OCI-LY1 (cell line): ENCODE data around the gene ZNF670.

Source experiments
- H2AFZ ChIP-seq: fragments of 200-600 bp; sonication (generic), shearing (Covaris generic); 2 replicates; pipeline ENCODE4 v1.6.0; 2014; ENCODE audit warnings: antibody characterized with exemption, mild to moderate bottlenecking, low read length
- H3F3A ChIP-seq: fragments of 200-600 bp; sonication (generic), shearing (Covaris generic); 2 replicates; pipeline ENCODE4 v1.6.0; 2014; ENCODE audit warnings: mild to moderate bottlenecking, antibody characterized with exemption, low read length, moderate library complexity; ENCODE audit not compliant: insufficient read depth
- H3K27ac ChIP-seq: fragments of 200-600 bp; sonication (generic); 2 replicates; pipeline ENCODE4 v1.5.1; 2014; ENCODE audit warnings: low read length, mixed run types, mild to moderate bottlenecking, low read depth; ENCODE audit not compliant: poor library complexity, severe bottlenecking
- H3K27me3 ChIP-seq: fragments of 200-600 bp; sonication (generic); 2 replicates; pipeline ENCODE4 v1.6.0; 2014; ENCODE audit warnings: antibody characterized with exemption, mild to moderate bottlenecking, low read length, moderate library complexity; ENCODE audit not compliant: insufficient read depth
- H3K36me3 ChIP-seq: fragments of 200-600 bp; sonication (generic); 2 replicates; pipeline ENCODE4 v1.6.1; 2014; ENCODE audit warnings: mild to moderate bottlenecking, antibody characterized with exemption, low read length, moderate library complexity, mixed read lengths; ENCODE audit not compliant: insufficient read depth
- H3K4me1 ChIP-seq: fragments of 200-600 bp; sonication (generic); 2 replicates; pipeline ENCODE4 v1.5.1; 2014; ENCODE audit warnings: mild to moderate bottlenecking, low read length, moderate library complexity; ENCODE audit not compliant: insufficient read depth, severe bottlenecking
- H3K4me2 ChIP-seq: fragments of 200-600 bp; sonication (generic), shearing (Covaris generic); 2 replicates; pipeline ENCODE4 v1.6.1; 2014; ENCODE audit warnings: low read length
- H3K4me3 ChIP-seq: fragments of 200-600 bp; sonication (generic); 2 replicates; pipeline ENCODE4 v1.5.1; 2014; ENCODE audit warnings: low read length, low read depth, mild to moderate bottlenecking, mixed read lengths; ENCODE audit not compliant: poor library complexity, severe bottlenecking
- H3K79me2 ChIP-seq: fragments of 200-600 bp; shearing (Covaris generic); 2 replicates; pipeline ENCODE4 v1.6.1; 2016; ENCODE audit warnings: mixed run types, low read length, mixed read lengths; ENCODE audit not compliant: insufficient read depth
- H3K9ac ChIP-seq: fragments of 200-600 bp; sonication (generic), shearing (Covaris generic); 2 replicates; pipeline ENCODE4 v1.6.1; 2014; ENCODE audit warnings: mild to moderate bottlenecking, low read length, mixed read lengths
- H3K9me2 ChIP-seq: fragments of 200-600 bp; sonication (generic), shearing (Covaris generic); 2 replicates; pipeline ENCODE4 v1.6.1; 2014; ENCODE audit warnings: low read depth, mild to moderate bottlenecking, low read length, mixed read lengths
- H3K9me3 ChIP-seq: fragments of 200-600 bp; shearing (Covaris generic); 2 replicates; pipeline ENCODE4 v1.6.1; 2014; ENCODE audit warnings: low read length, mixed read lengths
- H4K20me1 ChIP-seq: fragments of 200-600 bp; sonication (generic), shearing (Covaris generic); 2 replicates; pipeline ENCODE4 v1.6.0; 2016; ENCODE audit warnings: mild to moderate bottlenecking, low read length; ENCODE audit not compliant: insufficient read depth
- CTCF ChIP-seq: fragments of 200-600 bp; sonication (generic), shearing (Covaris generic); IDR thresholded peaks from 2 replicates; pipeline ENCODE4 v1.5.1; 2017; ENCODE audit warnings: mild to moderate bottlenecking, antibody characterized with exemption, low read length, moderate library complexity, mixed read lengths
- EZH2 ChIP-seq: fragments of 200-600 bp; sonication (generic), shearing (Covaris generic); IDR thresholded peaks from 2 replicates; pipeline ENCODE4 v1.8.0; 2017; ENCODE audit warnings: borderline replicate concordance, mixed run types, mild to moderate bottlenecking, antibody characterized with exemption, low read length, moderate library complexity, mixed read lengths

Gene ZNF670

GRCh38 chr1:247107694-247108093 is 29.1 kb upstream of the ZNF670 start:
- H3K9ac ChIP-seq = no peak overlapping the region
- H3K4me2 ChIP-seq = no peak overlapping the region
- no peaks in the 10 kb centered on the region for H3F3A ChIP-seq
- no peaks in the 10 kb centered on the region for H4K20me1 ChIP-seq
- no peaks in the 10 kb centered on the region for H3K9me2 ChIP-seq
- peaks cover 12% of the 10 kb centered on the region for H3K4me1 ChIP-seq
- no peak for TF ChIP-seq CTCF
- TF ChIP-seq EZH2 = no peak
- peaks cover 5% of the 10 kb centered on the region for H3K36me3 ChIP-seq
- H3K79me2 ChIP-seq = no peaks in the 10 kb centered on the region; the same call in 1 of the 2 replicates
- no peak overlapping the region for H3K4me3 ChIP-seq
- H3K27me3 ChIP-seq = no peaks in the 10 kb centered on the region
- no peak overlapping the region for H3K27ac ChIP-seq
- no peak overlapping the region for H2AFZ ChIP-seq
- H3K9me3 ChIP-seq = peaks cover 7% of the 10 kb centered on the region; the same call in 1 of the 2 replicates

GRCh38 chr1:247105966-247106365 is 27.4 kb upstream of the ZNF670 start:
- no peaks in the 10 kb centered on the region; the same call in 1 of the 2 replicates for H3K79me2 ChIP-seq
- H3K9ac ChIP-seq = no peak overlapping the region
- no peaks in the 10 kb centered on the region for H4K20me1 ChIP-seq
- no peak overlapping the region for H3K4me2 ChIP-seq
- peaks cover 21% of the 10 kb centered on the region for H3K36me3 ChIP-seq
- H3K4me1 ChIP-seq = peaks cover 12% of the 10 kb centered on the region
- H3K4me3 ChIP-seq = no peak overlapping the region
- peaks cover 22% of the 10 kb centered on the region for H3K9me3 ChIP-seq
- H3K27me3 ChIP-seq = no peaks in the 10 kb centered on the region
- H3K27ac ChIP-seq = no peak overlapping the region
- no peak overlapping the region for H2AFZ ChIP-seq
- TF ChIP-seq EZH2 = no peak
- TF ChIP-seq CTCF = no peak
- H3K9me2 ChIP-seq = no peaks in the 10 kb centered on the region
- H3F3A ChIP-seq = no peaks in the 10 kb centered on the region

- Histone ChIP-seq H3K36me3 (peaks cover 31% of the 10 kb centered on the region), H4K20me1 (no peaks in the 10 kb centered on the region), H2AFZ (peak overlapping the region; percentile 81; the same call in 1 of the 2 replicates), H3K27me3 (no peaks in the 10 kb centered on the region), H3K27ac (no peak overlapping the region), H3K9me3 (peaks cover 31% of the 10 kb centered on the region), H3K9ac (no peak overlapping the region), H3F3A (no peaks in the 10 kb centered on the region), H3K4me1 (peaks cover 12% of the 10 kb centered on the region), H3K9me2 (no peaks in the 10 kb centered on the region), H3K4me3 (peak overlapping the region; percentile 90), H3K4me2 (peak overlapping the region; percentile 0; the same call in 1 of the 2 replicates), H3K79me2 (no peaks in the 10 kb centered on the region; the same call in 1 of the 2 replicates)
- TF ChIP-seq EZH2 = no peak
- no peak for TF ChIP-seq CTCF
These were observed 26.4 kb upstream of the ZNF670 start for GRCh38 chr1:247104965-247105364.
